Activated effector memory CD4-positive, alpha-beta T cell treated with Interleukin-2 at 50 U/mL for 16 hours (primary cell): ENCODE data around the gene TMEM54.

Experiments used
- DNase-seq: peaks from one replicate; pipeline ENCODE4 v3.0.0-alpha.2; 2020

The TMEM54 gene

GRCh38 chr1:32893198-32894018 is 7.8 kb downstream of the TMEM54 start:
- DNase-seq, result no peak

- no peak for DNase-seq
These were observed 8.6 kb downstream of the TMEM54 start for GRCh38 chr1:32892368-32893197.

- DNase-seq, result no peak
These were observed 9.6 kb downstream of the TMEM54 start for GRCh38 chr1:32891630-32892029.

DNA sequence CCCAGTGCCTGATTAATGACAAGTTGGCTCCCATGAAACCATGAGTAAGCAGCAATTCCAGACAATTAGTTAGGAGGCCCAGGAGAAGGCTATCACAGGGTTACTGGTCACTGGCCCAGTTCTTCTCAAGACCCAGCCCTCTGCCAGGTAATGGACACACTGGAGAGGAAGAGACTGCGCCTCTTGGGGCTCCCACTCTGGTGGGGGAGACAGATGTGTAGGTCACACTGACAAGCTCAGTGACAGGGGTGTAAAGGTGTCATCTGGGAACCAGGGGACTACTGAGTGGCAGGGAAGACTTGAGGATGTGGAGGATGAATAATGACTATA is 10.0 kb downstream of the TMEM54 start:
- DNase-seq, result no peak

DNA sequence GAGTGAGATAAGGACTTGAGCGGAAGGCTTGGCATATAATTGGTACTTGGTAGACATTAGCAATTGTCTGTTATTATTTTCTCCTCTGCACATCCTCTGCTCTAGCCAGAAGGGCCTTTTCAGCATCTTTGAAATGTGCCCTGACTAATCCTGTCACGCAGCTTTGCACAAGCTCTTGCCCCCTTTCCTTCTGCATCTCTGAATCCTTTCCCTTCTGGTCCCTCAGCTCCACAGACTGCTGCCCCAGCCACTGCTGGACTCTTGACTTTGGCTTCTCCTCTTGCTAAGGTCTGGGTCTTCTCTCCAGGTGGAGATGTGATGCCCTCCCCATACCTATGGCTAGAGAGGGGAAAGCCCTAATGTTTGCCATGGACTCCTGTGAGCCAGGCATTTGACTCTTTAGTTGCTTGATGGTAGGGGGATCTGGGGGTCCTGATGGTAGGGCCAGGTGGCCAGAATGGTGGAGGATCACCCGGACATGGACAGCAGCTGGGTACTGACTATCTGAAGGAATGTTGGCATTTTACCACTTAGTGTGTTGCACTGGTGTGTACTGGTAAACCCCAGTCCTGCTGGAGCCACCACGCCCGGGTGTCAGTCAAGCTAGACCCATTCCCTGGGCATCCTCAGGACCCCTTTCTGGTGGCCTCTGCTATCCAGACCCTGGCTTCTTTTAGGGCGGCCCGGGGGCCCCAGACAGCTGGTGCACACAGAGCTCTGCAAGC is 10.5 kb downstream of the TMEM54 start:
- DNase-seq, result no peak

DNA sequence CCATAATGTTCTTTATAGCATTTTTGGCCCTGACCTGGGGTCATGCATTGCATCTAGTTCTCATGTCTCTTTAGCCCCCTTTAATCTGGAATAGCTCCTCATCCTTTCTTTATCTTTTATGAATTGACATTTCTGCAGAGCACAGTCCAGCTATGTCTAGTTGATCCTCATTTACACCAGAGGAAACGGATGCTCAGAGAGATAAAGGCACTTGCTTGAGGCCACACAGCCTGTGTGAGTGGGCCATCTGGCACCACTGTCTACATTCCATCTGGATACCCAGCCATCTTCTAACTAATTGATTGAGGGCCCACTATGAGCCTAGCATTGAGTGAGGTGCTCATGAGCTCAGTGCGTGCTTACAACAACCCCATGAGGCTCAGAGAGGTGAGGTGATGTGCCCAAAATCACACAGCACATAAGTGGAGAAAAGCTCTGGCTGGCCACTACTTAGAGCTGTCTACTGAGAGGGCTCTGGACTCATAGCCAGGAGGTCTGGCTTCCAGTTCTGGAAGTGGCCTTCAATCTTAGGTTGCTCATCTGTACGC is 11.4 kb downstream of the TMEM54 start:
- no peak for DNase-seq

GRCh38 chr1:32888677-32889420 is 12.3 kb downstream of the TMEM54 start:
- no peak for DNase-seq

DNA sequence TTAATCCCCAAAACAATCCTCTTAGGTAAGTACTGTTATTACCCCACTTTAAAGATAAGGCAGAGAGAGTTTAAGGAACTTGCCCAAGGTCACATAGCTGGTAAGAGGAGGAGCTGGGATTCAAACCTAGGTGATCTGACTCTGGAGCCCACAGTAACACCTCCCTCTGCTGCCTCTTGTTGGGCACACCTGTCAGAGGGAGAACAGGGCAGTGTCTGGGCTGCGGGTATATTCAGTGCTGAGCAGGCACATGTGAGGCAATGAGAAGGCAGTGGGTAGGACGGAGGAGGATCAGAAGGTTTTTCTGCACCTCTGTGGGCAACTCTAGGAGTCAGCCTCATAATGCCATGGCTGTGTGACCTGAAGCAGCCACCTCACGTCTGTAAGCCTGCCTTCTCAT is 13.1 kb downstream of the TMEM54 start:
- no peak for DNase-seq

DNA sequence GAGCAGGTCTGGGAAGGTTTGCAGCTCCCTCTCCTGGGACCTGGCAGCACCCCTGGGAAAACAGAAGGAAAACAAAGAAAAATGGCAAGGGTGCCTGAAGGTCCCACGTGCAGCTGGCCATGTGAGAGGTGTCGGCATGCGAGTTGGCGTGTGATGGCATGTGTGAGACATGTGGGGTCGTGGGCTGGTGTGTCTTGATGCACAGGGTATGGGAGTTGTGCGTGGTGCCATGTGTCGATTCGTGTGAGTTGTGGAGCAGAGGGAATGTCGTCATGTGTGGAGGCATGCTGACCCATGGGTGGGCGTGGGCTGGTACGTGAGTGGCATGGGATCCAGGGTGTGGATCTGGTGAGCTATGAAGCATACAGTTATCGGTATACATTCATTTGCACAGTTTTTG is 13.6 kb downstream of the TMEM54 start:
- no peak for DNase-seq

GRCh38 chr1:32886828-32887414 is 14.3 kb downstream of the TMEM54 start:
- no peak for DNase-seq

- no peak for DNase-seq
These were observed 15.0 kb downstream of the TMEM54 start, which contains the start of gene HPCA for GRCh38 chr1:32886004-32886827. TSS of gene HPCA (plus strand) at chr1:32886491. CDS start at chr1:32888899, 2,408 bp downstream.

DNA sequence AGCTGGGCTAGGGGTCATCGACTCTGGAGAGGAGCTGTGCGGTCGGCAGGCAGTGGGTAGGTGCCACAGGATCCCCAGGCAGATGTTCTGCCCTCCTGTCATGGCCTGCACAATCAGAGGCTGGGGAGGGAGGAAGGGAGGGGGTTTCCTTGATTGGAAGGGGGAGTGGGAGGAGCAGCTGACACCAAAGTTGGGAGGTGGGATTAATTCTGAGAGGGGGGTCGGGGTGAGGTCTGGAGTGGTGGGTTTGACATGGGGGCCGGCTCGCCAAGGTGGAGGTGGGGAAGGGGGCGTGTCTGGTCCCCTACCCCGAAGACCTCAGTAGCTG is 15.5 kb downstream of the TMEM54 start:
- no peak for DNase-seq

DNA sequence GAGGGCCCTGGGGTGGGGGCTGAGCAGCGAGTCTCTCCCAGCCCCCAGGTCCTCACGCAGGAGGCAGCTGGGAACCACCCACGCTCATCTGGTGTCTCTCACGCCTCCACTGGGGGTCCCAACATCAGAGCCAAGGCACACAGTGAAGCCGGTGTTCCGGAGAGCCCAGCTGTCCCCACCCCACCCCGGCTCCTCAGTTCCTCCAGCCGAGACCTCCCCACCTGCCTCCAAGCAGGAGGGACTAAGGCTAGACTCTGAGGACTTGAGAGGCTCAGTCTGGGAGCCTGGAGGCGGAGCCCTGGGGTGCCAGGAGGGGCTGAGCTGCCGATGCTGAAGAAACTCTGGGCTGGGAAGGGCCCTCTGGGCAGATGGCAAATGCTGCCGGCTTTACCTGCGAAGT is 16.5 kb downstream of the TMEM54 start:
- no peak for DNase-seq

GRCh38 chr1:32884032-32884372 is 17.2 kb downstream of the TMEM54 start:
- DNase-seq, result no peak

GRCh38 chr1:32883338-32884031 is 17.7 kb downstream of the TMEM54 start:
- DNase-seq, result no peak

DNA sequence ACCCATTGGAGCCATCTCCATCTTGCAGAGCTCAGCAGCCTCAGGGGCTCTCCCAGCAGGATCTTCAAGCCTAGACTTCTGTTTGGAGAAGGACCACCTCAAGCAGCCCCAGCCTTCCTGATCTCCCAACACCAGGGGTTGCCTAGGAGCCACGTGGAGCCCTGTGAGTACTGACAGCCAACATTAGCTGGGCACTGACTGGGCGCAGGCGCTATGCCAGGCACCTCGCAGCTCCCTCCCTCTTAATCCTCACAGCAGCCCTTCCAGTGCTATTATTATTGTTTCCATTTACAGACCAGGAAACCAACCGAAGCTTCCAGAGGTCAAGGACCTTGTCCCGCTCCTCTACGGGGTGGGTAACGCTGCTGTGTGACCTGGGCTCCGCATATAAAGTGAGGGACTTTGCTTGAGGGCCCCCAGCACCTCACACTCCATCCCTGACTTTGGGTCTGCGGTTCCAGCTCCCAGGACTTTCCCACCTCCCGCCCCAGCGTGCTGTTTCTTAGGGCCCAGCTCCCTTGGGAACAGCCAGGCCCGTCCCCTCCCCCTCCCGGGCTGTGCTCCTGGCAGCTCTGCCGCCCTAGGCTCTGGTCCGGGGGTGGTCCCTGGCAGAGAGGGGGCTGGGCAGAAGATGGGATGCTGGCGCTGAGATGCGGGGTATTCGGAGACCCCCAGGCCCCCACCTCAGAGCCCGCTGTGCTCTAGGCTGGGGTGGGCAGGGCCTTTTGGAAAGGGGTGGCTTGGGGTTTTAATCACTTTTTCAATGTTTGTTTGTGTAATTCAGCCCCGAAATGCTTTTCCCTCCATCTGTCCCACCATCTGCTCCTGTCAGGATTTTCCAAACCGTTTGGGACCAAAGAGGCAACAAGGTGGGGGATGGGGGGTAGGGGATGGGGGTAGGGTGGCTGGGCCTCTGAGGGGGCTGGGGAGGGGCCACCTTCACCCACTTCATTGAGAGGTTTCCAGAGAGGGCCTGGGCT is 19.0 kb downstream of the TMEM54 start:
- no peak for DNase-seq

GRCh38 chr1:32881291-32881690 is 19.9 kb downstream of the TMEM54 start:
- no peak for DNase-seq

DNA sequence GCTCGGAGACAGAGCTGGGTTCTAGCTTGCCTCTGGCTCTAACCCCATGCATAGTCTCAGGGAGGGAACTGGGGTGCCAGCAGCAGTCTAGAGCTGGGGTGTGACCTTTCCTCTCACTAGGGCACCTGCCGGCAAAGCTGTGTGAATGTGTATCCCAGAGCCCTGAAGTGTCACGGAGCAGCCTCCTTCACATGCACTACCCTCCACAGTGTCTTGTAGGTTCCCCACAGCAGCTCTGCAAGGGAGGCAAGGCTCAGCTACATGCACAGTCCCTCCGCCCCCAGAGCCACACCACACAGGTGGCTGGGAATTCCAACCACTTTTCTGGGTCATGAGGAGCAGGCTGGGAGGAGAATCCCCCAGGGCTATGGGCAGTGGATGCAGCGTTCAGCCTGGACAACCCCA is 22.6 kb downstream of the TMEM54 start:
- no peak for DNase-seq

- no peak for DNase-seq
These were observed 23.0 kb downstream of the TMEM54 start for GRCh38 chr1:32878183-32878582.
